ENCODE data around the gene SERF2. TPM values are rescaled to one million over a fixed set of nuclear protein-coding genes. Genes with fewer than 3 reads are reported as not detected.

SERF2 gene
- total and polyA plus RNA-seq, 2 of the 13 experiments (the other 11 are each of a cell fraction or from before 2014, with no cell fraction given) = 811 to 1,257 TPM

- no peak for TF ChIP-seq NFIB (CRISPR knock-in tag; IDR thresholded peaks at IDR 0.05; ENCODE audit: borderline replicate concordance)
- TF ChIP-seq, protein P1, sequence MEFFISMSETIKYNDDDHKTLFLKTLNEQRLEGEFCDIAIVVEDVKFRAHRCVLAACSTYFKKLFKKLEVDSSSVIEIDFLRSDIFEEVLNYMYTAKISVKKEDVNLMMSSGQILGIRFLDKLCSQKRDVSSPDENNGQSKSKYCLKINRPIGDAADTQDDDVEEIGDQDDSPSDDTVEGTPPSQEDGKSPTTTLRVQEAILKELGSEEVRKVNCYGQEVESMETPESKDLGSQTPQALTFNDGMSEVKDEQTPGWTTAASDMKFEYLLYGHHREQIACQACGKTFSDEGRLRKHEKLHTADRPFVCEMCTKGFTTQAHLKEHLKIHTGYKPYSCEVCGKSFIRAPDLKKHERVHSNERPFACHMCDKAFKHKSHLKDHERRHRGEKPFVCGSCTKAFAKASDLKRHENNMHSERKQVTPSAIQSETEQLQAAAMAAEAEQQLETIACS (CRISPR knock-in tag; IDR thresholded peaks at IDR 0.05) = no peak
- TF ChIP-seq BCL6 (CRISPR knock-in tag; IDR thresholded peaks at IDR 0.05) = no peak
- no peak for TF ChIP-seq TFAP4 (IDR thresholded peaks at IDR 0.05; ENCODE audit: borderline replicate concordance, low read depth)
- no peak for TF ChIP-seq ZNF549 (CRISPR knock-in tag; IDR thresholded peaks at IDR 0.05)
- no peak for TF ChIP-seq THAP7 (CRISPR knock-in tag; IDR thresholded peaks at IDR 0.05)
- no peak for TF ChIP-seq ZNF33B (CRISPR knock-in tag; IDR thresholded peaks at IDR 0.05)
- TF ChIP-seq, protein P2, sequence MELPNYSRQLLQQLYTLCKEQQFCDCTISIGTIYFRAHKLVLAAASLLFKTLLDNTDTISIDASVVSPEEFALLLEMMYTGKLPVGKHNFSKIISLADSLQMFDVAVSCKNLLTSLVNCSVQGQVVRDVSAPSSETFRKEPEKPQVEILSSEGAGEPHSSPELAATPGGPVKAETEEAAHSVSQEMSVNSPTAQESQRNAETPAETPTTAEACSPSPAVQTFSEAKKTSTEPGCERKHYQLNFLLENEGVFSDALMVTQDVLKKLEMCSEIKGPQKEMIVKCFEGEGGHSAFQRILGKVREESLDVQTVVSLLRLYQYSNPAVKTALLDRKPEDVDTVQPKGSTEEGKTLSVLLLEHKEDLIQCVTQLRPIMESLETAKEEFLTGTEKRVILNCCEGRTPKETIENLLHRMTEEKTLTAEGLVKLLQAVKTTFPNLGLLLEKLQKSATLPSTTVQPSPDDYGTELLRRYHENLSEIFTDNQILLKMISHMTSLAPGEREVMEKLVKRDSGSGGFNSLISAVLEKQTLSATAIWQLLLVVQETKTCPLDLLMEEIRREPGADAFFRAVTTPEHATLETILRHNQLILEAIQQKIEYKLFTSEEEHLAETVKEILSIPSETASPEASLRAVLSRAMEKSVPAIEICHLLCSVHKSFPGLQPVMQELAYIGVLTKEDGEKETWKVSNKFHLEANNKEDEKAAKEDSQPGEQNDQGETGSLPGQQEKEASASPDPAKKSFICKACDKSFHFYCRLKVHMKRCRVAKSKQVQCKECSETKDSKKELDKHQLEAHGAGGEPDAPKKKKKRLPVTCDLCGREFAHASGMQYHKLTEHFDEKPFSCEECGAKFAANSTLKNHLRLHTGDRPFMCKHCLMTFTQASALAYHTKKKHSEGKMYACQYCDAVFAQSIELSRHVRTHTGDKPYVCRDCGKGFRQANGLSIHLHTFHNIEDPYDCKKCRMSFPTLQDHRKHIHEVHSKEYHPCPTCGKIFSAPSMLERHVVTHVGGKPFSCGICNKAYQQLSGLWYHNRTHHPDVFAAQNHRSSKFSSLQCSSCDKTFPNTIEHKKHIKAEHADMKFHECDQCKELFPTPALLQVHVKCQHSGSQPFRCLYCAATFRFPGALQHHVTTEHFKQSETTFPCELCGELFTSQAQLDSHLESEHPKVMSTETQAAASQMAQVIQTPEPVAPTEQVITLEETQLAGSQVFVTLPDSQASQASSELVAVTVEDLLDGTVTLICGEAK (IDR thresholded peaks at IDR 0.05) = no peak
- TF ChIP-seq, protein P2 (CRISPR knock-in tag; IDR thresholded peaks at IDR 0.05) = no peak
- TF ChIP-seq BHLHE40 (IDR thresholded peaks at IDR 0.05; ENCODE audit: low read length) = no peak
- no peak for TF ChIP-seq CC2D1A (CRISPR knock-in tag; IDR thresholded peaks at IDR 0.05)
- 0 out of 2 replicates have a peak, but pooled peaks have one; percentile 6 for TF ChIP-seq MAZ (IDR thresholded peaks at IDR 0.05; ENCODE audit: borderline replicate concordance, low read depth, low read length)
- no peak for TF ChIP-seq MAZ (CRISPR knock-in tag; IDR thresholded peaks at IDR 0.05; ENCODE audit: low read depth)
- TF ChIP-seq ZEB1 (IDR thresholded peaks at IDR 0.05; ENCODE audit: insufficient replicate concordance, low read depth) = no peak
- 0 out of 2 replicates have a peak, but pooled peaks have one; percentile 3 for TF ChIP-seq ZNF574 (CRISPR knock-in tag; IDR thresholded peaks at IDR 0.05)
These were observed 15.3 kb upstream of the SERF2 start, which contains the start of gene ELL3 (continued) for GRCh38 chr15:43776718-43777266.

Data from HepG2 (cell line).